Kidney capillary endothelial cell (primary cell): ENCODE data around the gene NTN5.

Source experiments
- DNase-seq: peaks from one replicate; pipeline ENCODE4 v3.0.0-alpha.2; 2018; ENCODE audit warnings: low spot score

Gene NTN5

DNA sequence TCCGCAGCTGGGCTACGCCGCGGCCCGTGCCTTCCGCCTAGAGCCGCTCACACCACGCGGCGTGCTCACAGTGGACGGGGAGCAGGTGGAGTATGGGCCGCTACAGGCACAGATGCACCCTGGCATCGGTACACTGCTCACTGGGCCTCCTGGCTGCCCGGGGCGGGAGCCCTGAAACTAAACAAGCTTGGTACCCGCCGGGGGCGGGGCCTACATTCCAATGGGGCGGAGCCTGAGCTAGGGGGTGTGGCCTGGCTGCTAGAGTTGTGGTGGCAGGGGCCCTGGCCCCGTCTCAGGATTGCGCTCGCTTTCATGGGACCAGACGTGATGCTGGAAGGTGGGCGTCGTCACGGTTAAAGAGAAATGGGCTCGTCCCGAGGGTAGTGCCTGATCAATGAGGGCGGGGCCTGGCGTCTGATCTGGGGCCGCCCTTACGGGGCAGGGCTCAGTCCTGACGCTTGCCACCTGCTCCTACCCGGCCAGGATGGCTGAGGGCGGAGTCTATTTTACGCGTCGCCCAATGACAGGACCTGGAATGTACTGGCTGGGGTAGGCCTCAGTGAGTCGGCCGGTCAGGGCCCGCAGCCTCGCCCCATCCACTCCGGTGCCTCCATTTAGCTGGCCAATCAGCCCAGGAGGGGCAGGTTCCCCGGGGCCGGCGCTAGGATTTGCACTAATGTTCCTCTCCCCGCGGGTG, 43.1 kb downstream of the NTN5 start:
- no peak for DNase-seq

DNA sequence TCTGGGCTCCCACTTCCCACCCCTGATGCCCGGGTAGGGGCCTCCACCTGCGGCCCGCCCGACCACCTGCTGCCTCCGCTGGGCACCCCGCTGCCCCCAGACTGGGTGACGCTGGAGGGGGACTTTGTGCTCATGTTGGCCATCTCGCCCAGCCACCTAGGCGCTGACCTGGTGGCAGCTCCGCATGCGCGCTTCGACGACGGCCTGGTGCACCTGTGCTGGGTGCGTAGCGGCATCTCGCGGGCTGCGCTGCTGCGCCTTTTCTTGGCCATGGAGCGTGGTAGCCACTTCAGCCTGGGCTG, 43.6 kb downstream of the NTN5 start:
- no peak for DNase-seq

DNA sequence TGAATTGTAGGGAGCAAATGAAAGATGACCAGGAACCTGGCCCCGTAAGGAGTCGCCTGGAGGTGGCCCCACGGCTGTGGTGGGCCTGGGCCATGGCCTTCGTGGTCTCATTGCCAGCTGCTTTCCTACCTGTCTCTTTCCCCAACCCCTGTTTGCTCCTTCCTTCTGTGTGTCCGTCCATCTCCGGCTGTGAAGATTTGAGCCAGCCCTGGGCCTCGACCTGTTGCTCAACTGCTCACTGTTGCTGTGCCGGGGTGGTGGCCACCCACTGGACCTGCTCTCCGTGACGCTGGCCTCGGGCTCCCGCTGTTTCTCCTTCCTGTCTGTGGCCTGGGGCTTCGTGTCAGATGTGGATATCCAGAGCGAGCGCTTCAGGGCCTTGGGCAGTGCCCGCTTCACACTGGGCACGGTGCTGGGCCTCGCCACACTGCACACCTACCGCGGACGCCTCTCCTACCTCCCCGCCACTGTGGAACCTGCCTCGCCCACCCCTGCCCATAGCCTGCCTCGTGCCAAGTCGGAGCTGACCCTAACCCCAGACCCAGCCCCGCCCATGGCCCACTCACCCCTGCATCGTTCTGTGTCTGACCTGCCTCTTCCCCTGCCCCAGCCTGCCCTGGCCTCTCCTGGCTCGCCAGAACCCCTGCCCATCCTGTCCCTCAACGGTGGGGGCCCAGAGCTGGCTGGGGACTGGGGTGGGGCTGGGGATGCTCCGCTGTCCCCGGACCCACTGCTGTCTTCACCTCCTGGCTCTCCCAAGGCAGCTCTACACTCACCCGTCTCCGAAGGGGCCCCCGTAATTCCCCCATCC, 44.1 kb downstream of the NTN5 start:
- no peak for DNase-seq

- no peak for DNase-seq
These were observed 44.9 kb downstream of the NTN5 start for GRCh38 chr19:48627865-48628314.

GRCh38 chr19:48627201-48627864, 45.5 kb downstream of the NTN5 start:
- DNase-seq = no peak

- no peak for DNase-seq
These were observed 46.9 kb downstream of the NTN5 start for GRCh38 chr19:48625891-48626327.

DNA sequence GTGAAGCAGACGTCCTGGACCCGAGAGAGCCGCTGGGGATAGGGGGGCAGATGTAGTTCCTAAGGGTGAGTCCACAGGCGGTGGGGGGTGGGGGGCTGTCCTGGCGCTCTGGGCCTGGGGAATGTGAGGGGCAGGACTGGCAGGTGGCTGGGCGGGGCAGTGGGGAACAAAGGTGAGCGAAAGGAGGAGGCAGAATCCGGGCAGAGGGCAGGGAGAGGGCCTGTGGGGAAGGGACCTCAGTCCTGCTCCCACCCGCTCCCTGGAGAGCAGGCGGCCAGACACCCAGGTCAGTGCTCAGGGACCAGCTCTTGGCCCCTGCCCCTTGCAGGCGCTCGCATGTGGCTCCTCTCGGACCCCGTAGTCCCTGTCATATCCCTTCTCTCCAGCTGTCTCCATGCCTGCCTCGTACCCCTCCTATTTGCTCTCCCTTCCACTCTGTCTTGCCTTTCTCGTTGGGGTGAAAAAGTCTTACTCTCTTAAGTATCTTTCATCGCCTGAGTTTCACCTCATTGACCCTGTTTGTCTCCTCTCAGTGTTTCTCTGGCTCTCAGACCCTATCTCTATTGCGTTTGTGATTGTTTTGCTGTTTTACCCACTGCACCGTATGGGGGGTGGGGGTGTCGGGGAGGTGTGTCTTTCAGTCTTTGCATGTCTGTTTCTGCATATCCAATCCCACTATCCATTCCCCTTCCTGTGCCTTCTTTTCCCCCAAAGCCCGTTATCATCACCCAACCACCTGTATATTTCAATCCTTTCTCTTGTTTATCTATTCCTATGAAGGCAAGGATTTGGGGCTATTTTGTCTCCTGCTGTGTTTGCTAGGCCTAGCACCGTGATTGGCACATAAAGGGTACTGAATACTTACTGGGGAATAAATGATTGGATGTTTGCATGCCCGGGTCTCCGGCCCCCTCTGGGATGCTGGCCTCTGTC, 47.8 kb downstream of the NTN5 start:
- no peak for DNase-seq

DNA sequence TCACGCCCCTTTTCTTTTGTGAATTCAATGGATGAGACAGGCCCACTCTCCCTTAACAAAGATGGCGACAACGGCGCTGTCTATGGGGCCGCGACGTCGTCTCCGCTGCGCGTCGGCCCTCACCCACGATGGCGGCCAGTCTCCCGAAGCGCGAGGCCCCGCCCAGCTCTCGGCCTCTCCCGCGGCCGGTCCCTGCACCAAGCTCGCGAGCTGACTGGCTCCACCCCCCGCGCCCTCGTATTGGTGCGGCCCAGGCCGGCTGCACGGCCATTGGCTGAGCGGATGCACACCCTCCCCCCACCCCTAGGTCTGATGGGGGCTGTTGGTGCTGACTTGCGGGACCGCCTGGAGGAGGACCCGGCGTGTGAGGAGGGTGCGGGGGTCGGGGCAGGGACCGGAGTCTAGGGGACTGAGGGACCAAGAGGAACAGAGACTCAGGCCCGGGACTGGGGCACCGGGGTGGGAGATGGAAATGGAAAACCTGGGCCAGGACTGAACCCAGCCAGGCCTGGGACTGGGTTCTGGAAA, 48.7 kb downstream of the NTN5 start:
- DNase-seq = peak; percentile 98

- DNase-seq = no peak
These were observed 49.2 kb downstream of the NTN5 start for GRCh38 chr19:48623556-48624066.

DNA sequence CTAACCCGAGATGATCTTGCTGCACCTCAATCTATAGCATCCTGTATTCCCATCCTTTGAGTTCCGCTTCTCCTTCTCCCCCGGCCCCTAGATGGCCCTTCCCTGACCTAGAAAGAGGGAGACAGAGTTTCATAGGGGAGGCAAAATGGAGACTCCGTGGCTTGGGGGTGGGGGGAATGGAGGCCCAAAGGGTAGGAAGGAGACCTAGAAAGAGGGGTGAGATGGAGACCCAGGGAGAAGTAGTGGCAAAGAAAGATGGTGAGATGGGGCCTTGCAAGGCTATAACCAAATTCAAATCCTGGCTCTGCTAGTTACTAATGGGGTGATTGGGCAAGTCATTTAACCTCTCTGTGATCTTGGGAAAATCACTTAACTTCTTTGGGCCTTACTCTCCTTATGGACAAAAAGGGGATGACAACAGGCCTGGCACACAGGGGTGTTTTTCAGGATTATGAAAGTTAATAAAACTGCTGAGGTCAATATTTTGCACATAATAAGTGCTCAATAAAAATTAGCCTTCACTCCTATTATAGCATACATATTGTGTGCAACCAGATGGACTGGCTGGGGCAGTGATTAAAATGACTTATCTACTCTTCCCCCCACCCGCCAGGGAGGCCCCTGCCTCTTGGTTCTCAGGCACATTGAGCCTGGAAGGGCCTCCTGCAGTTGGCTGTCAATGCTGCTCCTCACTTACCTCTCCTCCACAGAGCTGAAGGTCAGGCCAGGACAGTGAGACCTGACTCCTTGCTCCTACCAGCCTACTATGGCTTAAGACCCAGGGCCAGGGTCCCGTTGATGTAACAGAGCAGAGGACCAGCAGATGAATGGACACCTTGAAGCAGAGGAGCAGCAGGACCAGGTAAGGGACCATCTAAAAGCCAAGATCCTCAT, 52.9 kb downstream of the NTN5 start:
- DNase-seq = no peak

- DNase-seq = peak; percentile 98
These were observed 53.7 kb downstream of the NTN5 start, which contains the start of the genes RPL18 and SPHK2 for GRCh38 chr19:48618916-48619691. Gene RPL18, minus strand, starts transcription at chr19:48619178. Its CDS starts 35 bp downstream, at chr19:48619143. Gene SPHK2, plus strand, starts transcription at chr19:48619506. Its CDS starts 1,009 bp downstream, at chr19:48620515.

DNA sequence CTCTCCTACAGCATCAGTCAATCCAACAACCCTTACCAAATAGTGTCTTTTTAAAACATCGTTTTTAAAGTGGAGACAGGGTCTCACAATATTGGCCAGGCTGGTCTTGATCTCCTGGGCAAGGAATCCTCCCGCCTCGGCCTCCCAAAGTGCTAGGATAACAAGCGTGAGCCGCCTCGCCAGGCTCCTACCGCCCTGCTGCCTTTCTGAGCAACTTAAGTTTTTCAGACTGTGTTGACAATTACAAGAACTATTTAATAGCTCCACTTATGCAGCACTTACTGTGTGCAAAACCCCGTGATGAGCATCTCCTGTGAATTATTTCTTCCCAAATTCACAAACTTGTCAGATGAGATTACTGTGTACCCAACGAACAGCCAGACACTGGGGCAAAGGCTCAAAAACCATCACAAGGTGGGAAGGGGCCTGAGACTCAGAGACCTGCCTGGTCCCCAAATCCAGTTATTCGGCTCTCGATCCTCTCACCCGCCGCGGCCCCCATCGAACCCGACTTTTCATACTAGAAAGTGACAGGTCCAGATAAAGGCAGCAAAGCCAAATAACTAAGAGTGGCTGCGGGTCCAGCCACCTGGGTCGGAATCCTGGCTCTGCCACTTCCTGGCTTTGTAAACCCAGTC, 54.4 kb downstream of the NTN5 start:
- DNase-seq = no peak

- DNase-seq = no peak
These were observed 55.5 kb downstream of the NTN5 start for GRCh38 chr19:48617146-48617937.

GRCh38 chr19:48616491-48617056, 56.2 kb downstream of the NTN5 start:
- no peak for DNase-seq

DNA sequence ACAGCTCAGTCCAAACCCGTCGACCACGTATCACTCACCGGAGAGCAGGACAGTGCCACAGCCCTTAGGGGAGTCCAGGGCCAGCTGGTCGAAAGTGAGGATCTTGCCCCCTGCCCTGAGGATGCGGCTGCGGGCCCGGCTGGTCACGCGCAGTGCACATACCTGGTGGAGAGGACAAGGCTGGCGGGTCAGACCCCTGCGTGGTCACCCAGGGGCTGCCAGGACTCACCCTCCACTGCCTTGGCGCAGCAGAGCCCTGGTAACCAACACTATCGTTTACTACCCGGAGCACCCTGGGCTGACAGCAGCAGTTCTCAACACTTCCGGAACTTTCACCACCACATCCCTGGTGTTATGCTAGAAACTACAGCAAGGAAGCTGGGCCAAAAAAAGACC, 56.8 kb downstream of the NTN5 start:
- DNase-seq = no peak

DNA sequence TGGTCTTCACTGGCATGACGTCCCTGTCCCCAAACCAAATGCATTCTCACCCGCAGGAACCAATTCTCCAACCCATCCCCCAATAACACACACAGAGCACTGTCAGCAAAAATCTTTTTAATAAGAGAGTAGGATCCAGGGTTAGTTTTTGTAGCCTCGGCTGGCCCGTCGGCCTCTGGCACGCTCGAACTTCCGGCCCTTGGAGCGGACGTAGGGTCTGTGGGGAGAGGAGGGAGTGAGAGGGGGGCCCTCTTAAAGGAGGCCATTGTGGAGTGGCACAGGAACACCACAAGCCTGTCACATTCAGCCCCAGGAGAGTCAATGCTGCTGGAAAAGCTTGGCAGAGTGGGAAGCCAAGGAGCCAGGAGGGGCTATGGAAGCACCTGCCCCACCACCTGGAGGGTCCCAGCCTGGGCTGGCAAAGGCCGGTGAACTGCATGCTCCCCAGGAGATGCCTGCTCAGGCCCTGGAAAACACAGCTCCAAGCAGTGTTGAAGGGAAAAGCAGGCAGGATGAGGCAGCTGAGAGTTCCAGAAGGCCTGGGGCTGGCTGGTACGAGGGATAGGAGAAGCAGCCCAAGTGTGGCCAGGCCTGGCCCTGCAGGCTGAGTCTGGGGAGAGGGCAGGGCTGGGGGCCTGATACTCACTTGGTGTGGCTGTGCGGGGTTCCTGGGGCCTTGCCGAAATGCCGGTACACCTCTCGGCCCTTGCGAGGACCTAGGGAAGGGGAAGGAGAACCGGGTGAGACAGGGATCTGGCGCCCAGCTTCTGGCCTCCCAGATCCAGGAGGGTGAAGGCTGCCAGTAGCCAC, 57.4 kb downstream of the NTN5 start:
- no peak for DNase-seq
